Measurements from ENCODE around the gene ECD.

Gene ECD

GRCh38 chr10:73182568-73182967 is 14.8 kb upstream of the ECD start:
- Histone ChIP-seq H2AFZ (ENCODE audit: low read length) (no peak overlapping the region), H3K36me3 (ENCODE audit: insufficient read depth, low read length) (peaks cover 4% of the 10 kb centered on the region; the same call in 1 of the 2 replicates)
- no peak for TF ChIP-seq EZH2phosphoT487 (IDR thresholded peaks at IDR 0.05; ENCODE audit: borderline replicate concordance)
- TF ChIP-seq CTCF (conservative IDR thresholded peaks at IDR 0.05; ENCODE audit: low read length), result no peak

DNA sequence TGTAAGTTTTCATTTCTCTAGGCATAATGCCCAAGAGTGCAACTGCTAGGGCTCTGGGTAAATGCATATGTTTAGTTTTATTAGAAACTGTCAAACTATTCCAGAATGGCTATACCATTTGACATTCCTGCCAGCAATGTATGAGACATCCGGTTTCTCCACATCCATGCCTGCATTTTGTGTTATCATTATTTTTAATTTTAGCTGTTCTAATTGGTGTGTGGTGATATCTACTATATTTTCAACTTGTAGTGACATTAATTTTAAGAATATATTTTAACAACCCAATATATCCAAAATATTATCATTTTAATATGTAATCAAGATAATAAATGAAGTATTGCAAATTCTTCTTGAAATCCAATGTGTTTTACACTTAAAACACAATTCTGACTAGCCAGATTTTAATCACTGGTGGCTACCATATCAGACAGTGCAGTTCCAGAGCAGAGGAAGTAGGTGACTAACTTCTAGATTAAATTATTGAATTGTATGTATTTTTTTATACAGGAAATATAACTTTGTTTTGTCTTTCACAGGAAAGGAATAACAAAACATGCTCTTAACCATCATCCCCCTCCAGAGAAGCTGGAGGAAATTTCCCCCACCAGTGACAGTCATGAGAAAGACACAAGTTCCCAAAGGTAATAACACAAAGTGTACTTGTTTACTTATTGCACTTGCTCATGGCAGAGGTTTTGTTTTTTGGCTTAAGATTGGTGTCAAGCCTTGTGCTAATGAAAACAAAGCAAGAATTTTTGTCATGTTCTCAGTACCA is 6.5 kb upstream of the ECD start:
- TF ChIP-seq CTCF (conservative IDR thresholded peaks at IDR 0.05; ENCODE audit: low read length) (no peak), EZH2phosphoT487 (IDR thresholded peaks at IDR 0.05; ENCODE audit: borderline replicate concordance) (no peak)
- no peaks in the 10 kb centered on the region; the same call in 1 of the 2 replicates for H3F3A ChIP-seq (ENCODE audit: low read depth)
- no peaks in the 10 kb centered on the region for H3K9me2 ChIP-seq (replicated peaks; ENCODE audit: low read depth, low read length)
- no peaks in the 10 kb centered on the region for H3K9me3 ChIP-seq (ENCODE audit: insufficient read depth, low read depth, low read length)
- H3K4me3 ChIP-seq (ENCODE audit: low read length, poor library complexity, severe bottlenecking), result no peak overlapping the region
- H4K20me1 ChIP-seq (ENCODE audit: insufficient read depth, low read length, poor library complexity, severe bottlenecking), result no peaks in the 10 kb centered on the region
- H3K27me3 ChIP-seq (ENCODE audit: insufficient read depth, low read length, poor library complexity, severe bottlenecking), result no peaks in the 10 kb centered on the region
- H2AFZ ChIP-seq (ENCODE audit: low read length), result no peak overlapping the region
- no peaks in the 10 kb centered on the region for H3K4me1 ChIP-seq (ENCODE audit: insufficient read depth, low read length, poor library complexity, severe bottlenecking)
- H3K36me3 ChIP-seq (ENCODE audit: insufficient read depth, low read length), result no peaks in the 10 kb centered on the region
- H3K9ac ChIP-seq (ENCODE audit: low read depth, low read length, poor library complexity, severe bottlenecking), result no peak overlapping the region
- H3K4me2 ChIP-seq (ENCODE audit: low read depth, low read length, poor library complexity, severe bottlenecking), result no peak overlapping the region
- H3K79me2 ChIP-seq (ENCODE audit: insufficient read depth, low read length), result peaks cover 3% of the 10 kb centered on the region; the same call in 1 of the 2 replicates

More at GRCh38 chr10:73182568-73182967, 14.8 kb upstream of the ECD start:
- Histone ChIP-seq H3K4me2 (ENCODE audit: low read depth, low read length, poor library complexity, severe bottlenecking) (no peak overlapping the region), H3K4me1 (ENCODE audit: insufficient read depth, low read length, poor library complexity, severe bottlenecking) (no peaks in the 10 kb centered on the region), H3K9me3 (ENCODE audit: insufficient read depth, low read depth, low read length) (no peaks in the 10 kb centered on the region), H3K27me3 (ENCODE audit: insufficient read depth, low read length, poor library complexity, severe bottlenecking) (no peaks in the 10 kb centered on the region), H3K4me3 (ENCODE audit: low read length, poor library complexity, severe bottlenecking) (no peak overlapping the region), H4K20me1 (ENCODE audit: insufficient read depth, low read length, poor library complexity, severe bottlenecking) (no peaks in the 10 kb centered on the region), H3F3A (ENCODE audit: low read depth) (no peaks in the 10 kb centered on the region), H3K79me2 (ENCODE audit: insufficient read depth, low read length) (no peaks in the 10 kb centered on the region), H3K9me2 (replicated peaks; ENCODE audit: low read depth, low read length) (no peaks in the 10 kb centered on the region), H3K9ac (ENCODE audit: low read depth, low read length, poor library complexity, severe bottlenecking) (no peak overlapping the region)

- H2AFZ ChIP-seq (ENCODE audit: low read length), result no peak overlapping the region
- peaks cover 13% of the 10 kb centered on the region for H3K79me2 ChIP-seq (ENCODE audit: insufficient read depth, low read length)
- peaks cover 3% of the 10 kb centered on the region; the same call in 1 of the 2 replicates for H3F3A ChIP-seq (ENCODE audit: low read depth)
- no peaks in the 10 kb centered on the region for H4K20me1 ChIP-seq (ENCODE audit: insufficient read depth, low read length, poor library complexity, severe bottlenecking)
- TF ChIP-seq CTCF (conservative IDR thresholded peaks at IDR 0.05; ENCODE audit: low read length), result no peak
- TF ChIP-seq EZH2phosphoT487 (IDR thresholded peaks at IDR 0.05; ENCODE audit: borderline replicate concordance), result no peak
- H3K27me3 ChIP-seq (ENCODE audit: insufficient read depth, low read length, poor library complexity, severe bottlenecking), result no peaks in the 10 kb centered on the region
- peaks cover 4% of the 10 kb centered on the region for H3K4me1 ChIP-seq (ENCODE audit: insufficient read depth, low read length, poor library complexity, severe bottlenecking)
- no peak overlapping the region for H3K4me2 ChIP-seq (ENCODE audit: low read depth, low read length, poor library complexity, severe bottlenecking)
- no peaks in the 10 kb centered on the region for H3K9me2 ChIP-seq (replicated peaks; ENCODE audit: low read depth, low read length)
- no peak overlapping the region for H3K4me3 ChIP-seq (ENCODE audit: low read length, poor library complexity, severe bottlenecking)
- H3K9me3 ChIP-seq (ENCODE audit: insufficient read depth, low read depth, low read length), result no peaks in the 10 kb centered on the region
- no peaks in the 10 kb centered on the region for H3K36me3 ChIP-seq (ENCODE audit: insufficient read depth, low read length)
- no peak overlapping the region for H3K9ac ChIP-seq (ENCODE audit: low read depth, low read length, poor library complexity, severe bottlenecking)
Measured at GRCh38 chr10:73172867-73173266, 5.1 kb upstream of the ECD start.

Data from Loucy (cell line).